IMR-90 (cell line): ENCODE results near the gene PPP1R3F. TPM values are rescaled to one million over a fixed set of nuclear protein-coding genes. Genes with fewer than 3 reads are reported as not detected.

Experiments
- ATAC-seq: fragments of 200-7000 bp; cut with Tn5 transposase; 2 replicates; pipeline ENCODE4 v1.9.1; 2020; ENCODE audit warnings: low read depth, mild to moderate bottlenecking, moderate library complexity
- BruUV-seq: library from RNA; stranded (reverse); fragments of 400-500 nt; replicated peaks from 2 replicates; lab custom pipeline; 2021; lab: Mats Ljungman, UMichigan
- CTCF ChIA-PET: fragments of 300-600 bp; formaldehyde crosslinking; extraction: SDS; loops from one replicate; lab custom pipeline; 2021; ENCODE audit warnings: antibody characterized with exemption; lab: Yijun Ruan, JAX
- POLR2A ChIA-PET: fragments of 300-600 bp; sonication (Branson Sonifier 250); formaldehyde crosslinking; loops from one replicate; lab custom pipeline; 2022; ENCODE audit warnings: antibody characterized with exemption; ENCODE audit not compliant: unreplicated experiment; lab: Charles Lee
- DNase-seq: peaks from one replicate; pipeline ENCODE4 v3.0.0; 2013
- H2AFZ ChIP-seq: replicated peaks from 2 replicates; pipeline ENCODE3; 2013; ENCODE audit warnings: low read length, mild to moderate bottlenecking; ENCODE audit not compliant: poor library complexity
- H2AK5ac ChIP-seq: 2 replicates; pipeline ENCODE4 v1.6.1; 2013; ENCODE audit warnings: low read depth, low read length, inconsistent platforms
- H2AK9ac ChIP-seq: replicated peaks from 2 replicates; pipeline ENCODE3; 2013; ENCODE audit warnings: mild to moderate bottlenecking, low read depth, low read length, moderate library complexity; ENCODE audit not compliant: poor library complexity
- H2BK120ac ChIP-seq: 2 replicates; pipeline ENCODE4 v1.6.1; 2013; ENCODE audit warnings: low read depth, low read length, inconsistent platforms
- H2BK15ac ChIP-seq: 3 replicates; pipeline ENCODE4 v1.6.1; 2013; ENCODE audit warnings: low read depth, low read length, inconsistent platforms
- H2BK20ac ChIP-seq: 2 replicates; pipeline ENCODE4 v1.6.1; 2013; ENCODE audit warnings: low read depth, mild to moderate bottlenecking, inconsistent platforms, low read length, moderate library complexity
- H2BK5ac ChIP-seq: 2 replicates; pipeline ENCODE4 v1.6.1; 2013; ENCODE audit warnings: mild to moderate bottlenecking, low read depth, low read length, inconsistent platforms; ENCODE audit not compliant: poor library complexity, severe bottlenecking
- H3K14ac ChIP-seq: replicated peaks from 2 replicates; pipeline ENCODE4 v1.6.1; 2013; ENCODE audit warnings: low read depth, low read length, inconsistent platforms
- H3K18ac ChIP-seq: 2 replicates; pipeline ENCODE4 v1.6.1; 2013; ENCODE audit warnings: low read depth, low read length, control low read depth
- H3K23ac ChIP-seq: 2 replicates; pipeline ENCODE4 v1.6.1; 2013; ENCODE audit warnings: low read depth, low read length, inconsistent platforms
- H3K27ac ChIP-seq: 2 replicates; pipeline ENCODE4 v1.5.1; 2013; ENCODE audit warnings: mild to moderate bottlenecking, control low read depth, low read length; ENCODE audit not compliant: insufficient read depth
- H3K27me3 ChIP-seq: 2 replicates; pipeline ENCODE4 v1.6.1; 2013; ENCODE audit warnings: low read length; ENCODE audit not compliant: control insufficient read depth, insufficient read depth
- H3K36me3 ChIP-seq: 2 replicates; pipeline ENCODE4 v1.6.1; 2013; ENCODE audit warnings: low read length, mixed read lengths; ENCODE audit not compliant: control insufficient read depth, insufficient read depth
- H3K4ac ChIP-seq: 2 replicates; pipeline ENCODE4 v1.6.1; 2013; ENCODE audit warnings: low read depth, low read length, inconsistent platforms
- H3K4me1 ChIP-seq: 2 replicates; pipeline ENCODE4 v1.6.1; 2013; ENCODE audit warnings: low read length, mixed read lengths; ENCODE audit not compliant: control insufficient read depth, insufficient read depth
- H3K4me2 ChIP-seq: 2 replicates; pipeline ENCODE4 v1.6.1; 2013; ENCODE audit warnings: low read depth, mild to moderate bottlenecking, control low read depth, low read length, moderate library complexity
- H3K4me3 ChIP-seq: 2 replicates; pipeline ENCODE4 v1.5.1; 2013; ENCODE audit warnings: low read depth, mild to moderate bottlenecking, control low read depth, low read length, moderate library complexity; ENCODE audit not compliant: insufficient read depth
- H3K56ac ChIP-seq: 2 replicates; pipeline ENCODE4 v1.6.1; 2013; ENCODE audit warnings: low read length, inconsistent platforms; ENCODE audit not compliant: insufficient read depth; ENCODE audit errors: extremely low read depth
- H3K79me1 ChIP-seq, 2 experiments: 2 replicates each; pipeline ENCODE4 v1.6.1; 2013; ENCODE audit warnings: low read length in 2 of 2, inconsistent platforms in 1 of 2, low read depth in 1 of 2
- H3K9ac ChIP-seq: 2 replicates; pipeline ENCODE4 v1.6.1; 2013; ENCODE audit warnings: low read depth, low read length, control low read depth
- H3K9me1 ChIP-seq: 2 replicates; pipeline ENCODE4 v1.6.1; 2013; ENCODE audit warnings: low read length, inconsistent platforms; ENCODE audit not compliant: insufficient read depth
- H3K9me3 ChIP-seq: 2 replicates; pipeline ENCODE4 v1.6.1; 2013; ENCODE audit warnings: low read length; ENCODE audit not compliant: control insufficient read depth, insufficient read depth
- H4K20me1 ChIP-seq: 2 replicates; pipeline ENCODE4 v1.6.1; 2013; ENCODE audit warnings: low read length, inconsistent platforms; ENCODE audit not compliant: insufficient read depth
- H4K5ac ChIP-seq: 2 replicates; pipeline ENCODE4 v1.6.1; 2013; ENCODE audit warnings: mild to moderate bottlenecking, low read depth, low read length, control low read depth
- H4K8ac ChIP-seq, 2 experiments: 2 replicates each; pipeline ENCODE4 v1.6.1; 2013; ENCODE audit warnings: low read depth in 2 of 2, low read length in 2 of 2, control low read depth in 1 of 2, inconsistent platforms in 1 of 2
- H4K91ac ChIP-seq: 2 replicates; pipeline ENCODE4 v1.6.1; 2013; ENCODE audit warnings: low read depth, low read length, inconsistent platforms; ENCODE audit not compliant: insufficient read depth
- BHLHE40 ChIP-seq: fragments of 150-350 bp; IDR thresholded peaks from 2 replicates; pipeline ENCODE4 v1.6.1; 2016; ENCODE audit warnings: mild to moderate bottlenecking, low read depth, low read length
- CEBPB ChIP-seq: IDR thresholded peaks from 2 replicates; pipeline ENCODE4 v1.6.1; 2012; ENCODE audit warnings: low read depth, low read length, improper control_type of control experiment
- CHD1 ChIP-seq: IDR thresholded peaks from 2 replicates; pipeline ENCODE4 v1.6.1; 2012; ENCODE audit warnings: low read depth, low read length, improper control_type of control experiment
- ELK1 ChIP-seq: fragments of 150-350 bp; IDR thresholded peaks from 2 replicates; pipeline ENCODE4 v1.6.1; 2016; ENCODE audit warnings: low read depth, mild to moderate bottlenecking, low read length, moderate library complexity, borderline replicate concordance
- FOS ChIP-seq: fragments of 150-350 bp; IDR thresholded peaks from 2 replicates; pipeline ENCODE4 v1.6.1; 2016; ENCODE audit warnings: low read depth, low read length
- MAZ ChIP-seq: IDR thresholded peaks from 2 replicates; pipeline ENCODE4 v1.6.1; 2012; ENCODE audit warnings: low read depth, mild to moderate bottlenecking, low read length, improper control_type of control experiment, moderate library complexity, borderline replicate concordance
- RCOR1 ChIP-seq: IDR thresholded peaks from 2 replicates; pipeline ENCODE4 v1.6.1; 2012; ENCODE audit warnings: mild to moderate bottlenecking, low read length, improper control_type of control experiment; ENCODE audit not compliant: insufficient replicate concordance
- WGBS, 2 experiments: methylation state at CpG; one replicate each; pipeline versions ENCODE4 v1.1.5 to v1.1.7; 2013; ENCODE audit warnings: missing lambda C conversion rate in 2 of 2; ENCODE audit not compliant: insufficient read length in 1 of 2; ENCODE audit errors: extremely low coverage in 2 of 2; 5-methylcytosine and 5-hydroxymethylcytosine counted together
- dilution Hi-C: fragments of 300-500 bp; cut with HindIII; formaldehyde crosslinking; loops from one replicate; pipeline ENCODE4 v1.14.3; 2018; ENCODE audit warnings: low sequenced_read_pairs; ENCODE audit not compliant: unreplicated experiment
- in situ Hi-C: fragments of 300-500 bp; cut with MboI; formaldehyde crosslinking; loops from 3 replicates; pipeline ENCODE4 v1.14.3; 2019; ENCODE audit warnings: low sequenced_read_pairs, inconsistent platforms, mixed read lengths
- intact Hi-C: fragments of 100-400 bp; cut with micrococcal nuclease; formaldehyde crosslinking; loops from 2 replicates; pipeline ENCODE4 v1.10.0; 2022
- polyA plus RNA-seq, 3 experiments: library from polyadenylated mRNA; depleted of rRNA; stranded (reverse); fragments of >200 nt; gene quantifications; 2 replicates each; pipeline ENCODE4 v1.2.3, GENCODE V29; 2012; ENCODE audit warnings: low replicate concordance in 1 of 3
- total RNA-seq: library from RNA; depleted of rRNA; stranded (reverse); fragments of >200 nt; gene quantifications from 2 replicates; pipeline ENCODE4 v1.2.3, GENCODE V29; 2012

The PPP1R3F gene
- total and polyA plus RNA-seq, 2 of the 4 experiments (the other 2 are of a cell fraction): 0.72 to 1.7 TPM

GRCh38 chrX:49254639-49255038, 15.0 kb upstream of the PPP1R3F start:
- H4K20me1 ChIP-seq: no peaks in the 10 kb centered on the region
- no peak overlapping the region for H2BK120ac ChIP-seq
- H3K56ac ChIP-seq: no peak overlapping the region
- no peak overlapping the region for H4K8ac ChIP-seq
- peaks cover 1% of the 10 kb centered on the region; the same call in 1 of the 2 replicates for H3K9me3 ChIP-seq
- ChIA-PET CTCF (no interaction called here), POLR2A (no interaction called here)
- DNase-seq (no peak), ATAC-seq (no peak)
- no peak overlapping the region for H2AFZ ChIP-seq
- no peak overlapping the region for H4K5ac ChIP-seq
- no peak overlapping the region for H3K23ac ChIP-seq
- no peaks in the 10 kb centered on the region for H3K9me1 ChIP-seq
- intact Hi-C loops: no loop called here
- H3K4me2 ChIP-seq: no peak overlapping the region
- H2BK15ac ChIP-seq: no peak overlapping the region
- H3K4ac ChIP-seq: no peak overlapping the region
- H4K91ac ChIP-seq: no peak overlapping the region
- H2BK20ac ChIP-seq: no peak overlapping the region
- H3K4me1 ChIP-seq: no peaks in the 10 kb centered on the region
- WGBS, 2 experiments: 67% methylated on average over 1 of the region's 7 CpGs; no CpG with 5 or more reads in 1 of the 2 experiments
- no peak overlapping the region for H3K9ac ChIP-seq
- H3K4me3 ChIP-seq: no peak overlapping the region
- no peak overlapping the region for H3K14ac ChIP-seq
- no TSS peak for BruUV-seq
- H3K36me3 ChIP-seq: peaks cover 1% of the 10 kb centered on the region; the same call in 1 of the 2 replicates
- no peak overlapping the region for H2AK9ac ChIP-seq
- H2BK5ac ChIP-seq: no peak overlapping the region
- H3K27ac ChIP-seq: no peak overlapping the region
- no peaks in the 10 kb centered on the region for H3K79me1 ChIP-seq
- no peak for TF ChIP-seq ELK1
- TF ChIP-seq RCOR1: no peak
- no peak for TF ChIP-seq CHD1
- TF ChIP-seq FOS: no peak
- no peak for TF ChIP-seq BHLHE40
- no peak for TF ChIP-seq CEBPB
- no peak for TF ChIP-seq MAZ
- H3K18ac ChIP-seq: no peak overlapping the region
- no peak overlapping the region for H2AK5ac ChIP-seq
- H3K27me3 ChIP-seq: peaks cover 1% of the 10 kb centered on the region; the same call in 1 of the 2 replicates
- in situ Hi-C loops: no loop called here
- dilution Hi-C loops: no loop called here
